Endothelial cell of umbilical vein (primary cell): ENCODE results near the gene HOXA4. TPM values are rescaled to one million over a fixed set of nuclear protein-coding genes. Genes with fewer than 3 reads are reported as not detected.

Experiments
- BruUV-seq: library from RNA; stranded (reverse); fragments of 400-500 nt; replicated peaks from 2 replicates; lab custom pipeline; 2021; lab: Mats Ljungman, UMichigan
- CTCF ChIA-PET: fragments of 300-600, 350-600 bp; sonication (Branson Sonifier 250); formaldehyde crosslinking; loops from one replicate; lab custom pipeline; 2021; ENCODE audit warnings: antibody characterized with exemption, inconsistent platforms; lab: Charles Lee
- POLR2A ChIA-PET: fragments of 300-600, 350-600 bp; sonication (Branson Sonifier 250); formaldehyde crosslinking; loops from one replicate; lab custom pipeline; 2021; ENCODE audit warnings: antibody characterized with exemption, inconsistent platforms; lab: Charles Lee
- DNase-seq: peaks from one replicate; pipeline ENCODE4 v3.0.0-alpha.2; 2011; ENCODE audit warnings: low read depth, low spot score
- FAIRE-seq: peaks from 2 replicates; lab custom pipeline; 2011; peaks lifted over from hg19 to GRCh38; lab: Jason Lieb, UNC
- H2AFZ ChIP-seq: 2 replicates; pipeline ENCODE4 v1.6.0; 2012; ENCODE audit warnings: low read depth, low read length, control low read depth, inconsistent platforms
- H3K27ac ChIP-seq: 2 replicates; pipeline ENCODE4 v1.5.1; 2011; ENCODE audit warnings: low read depth, mild to moderate bottlenecking, control low read depth, low read length, moderate library complexity; ENCODE audit not compliant: insufficient read depth
- H3K27me3 ChIP-seq, 2 experiments: 2 replicates each; pipeline versions ENCODE4 v1.6.0 to v1.6.1; 2011; ENCODE audit warnings: low read length in 2 of 2, mixed read lengths in 1 of 2; ENCODE audit not compliant: control insufficient read depth in 2 of 2, insufficient read depth in 2 of 2
- H3K36me3 ChIP-seq, 2 experiments: 2 replicates in 1 of 2; 3 replicates in 1 of 2; pipeline ENCODE4 v1.5.1; 2011; ENCODE audit warnings: low read length in 2 of 2, mild to moderate bottlenecking in 1 of 2, moderate library complexity in 1 of 2; ENCODE audit not compliant: control insufficient read depth in 2 of 2, insufficient read depth in 2 of 2; ENCODE audit errors: extremely low read depth in 1 of 2
- H3K4me1 ChIP-seq: 3 replicates; pipeline ENCODE4 v1.5.1; 2011; ENCODE audit warnings: mild to moderate bottlenecking, low read length; ENCODE audit not compliant: control insufficient read depth, insufficient read depth; ENCODE audit errors: extremely low read depth
- H3K4me2 ChIP-seq: 2 replicates; pipeline ENCODE4 v1.6.1; 2011; ENCODE audit warnings: low read length, control low read depth, mixed read lengths; ENCODE audit not compliant: insufficient read depth
- H3K4me3 ChIP-seq, 3 experiments: fragments of 200-600 bp in 1 of 3; sonication (generic), shearing (Covaris generic) in 1 of 3; replicated peaks in 1 of 3; 2 replicates each; pipeline ENCODE4 v1.5.1; 2011 to 2016; ENCODE audit warnings: control low read depth in 3 of 3, low read length in 3 of 3, mild to moderate bottlenecking in 2 of 3, inconsistent platforms in 1 of 3, low read depth in 1 of 3, moderate library complexity in 1 of 3; ENCODE audit not compliant: insufficient read depth in 1 of 3
- H3K79me2 ChIP-seq: 2 replicates; pipeline ENCODE4 v1.6.0; 2012; ENCODE audit warnings: low read length, inconsistent platforms; ENCODE audit not compliant: control insufficient read depth, insufficient read depth
- H3K9ac ChIP-seq: replicated peaks from 2 replicates; pipeline ENCODE3; 2011; ENCODE audit warnings: low read length, control low read depth; ENCODE audit not compliant: insufficient read depth; ENCODE audit errors: extremely low read depth
- H3K9me1 ChIP-seq: replicated peaks from 3 replicates; pipeline ENCODE4 v1.6.0; 2011; ENCODE audit warnings: mild to moderate bottlenecking, low read length; ENCODE audit not compliant: control insufficient read depth, insufficient read depth; ENCODE audit errors: extremely low read depth
- H3K9me3 ChIP-seq: replicated peaks from 2 replicates; pipeline ENCODE4 v1.5.1; 2012; ENCODE audit warnings: low read length, inconsistent platforms; ENCODE audit not compliant: control insufficient read depth, insufficient read depth
- H4K20me1 ChIP-seq: replicated peaks from 2 replicates; pipeline ENCODE3; 2011; ENCODE audit warnings: mild to moderate bottlenecking, low read length; ENCODE audit not compliant: control insufficient read depth, insufficient read depth; ENCODE audit errors: extremely low read depth
- CTCF ChIP-seq, 2 donors: IDR thresholded peaks; 1 replicate in 1 of 2; 2 replicates in 1 of 2; pipeline ENCODE4 v1.5.1; 2011; ENCODE audit warnings: low read length in 2 of 2, mild to moderate bottlenecking in 2 of 2, moderate library complexity in 2 of 2, control low read depth in 1 of 2, inconsistent platforms in 1 of 2, low read depth in 1 of 2; ENCODE audit not compliant: insufficient read depth in 1 of 2; ENCODE audit errors: extremely low read depth in 1 of 2
- EZH2 ChIP-seq: IDR thresholded peaks from 2 replicates; pipeline ENCODE4 v1.6.1; 2012; ENCODE audit warnings: borderline replicate concordance, low read depth, mild to moderate bottlenecking, moderate library complexity, low read length, inconsistent platforms; ENCODE audit not compliant: severe bottlenecking
- FOS ChIP-seq: IDR thresholded peaks from 2 replicates; pipeline ENCODE4 v1.6.1; 2011; ENCODE audit warnings: mild to moderate bottlenecking, low read length, moderate library complexity, borderline replicate concordance; ENCODE audit not compliant: insufficient read depth
- GATA2 ChIP-seq: IDR thresholded peaks from 2 replicates; pipeline ENCODE4 v1.7.0; 2011; ENCODE audit warnings: low read depth, mild to moderate bottlenecking, moderate library complexity, mixed read lengths, low read length; ENCODE audit not compliant: insufficient read length, insufficient read depth
- JUN ChIP-seq: IDR thresholded peaks from 2 replicates; pipeline ENCODE4 v1.6.1; 2011; ENCODE audit warnings: borderline replicate concordance, low read depth; ENCODE audit not compliant: insufficient read length, insufficient read depth
- MYC ChIP-seq: IDR thresholded peaks from one replicate; pipeline ENCODE4 v1.6.1; 2011; ENCODE audit warnings: mild to moderate bottlenecking, low read depth, low read length
- POLR2A ChIP-seq: IDR thresholded peaks from 2 replicates; pipeline ENCODE4 v1.6.1; 2012; ENCODE audit warnings: low read depth, mild to moderate bottlenecking, control low read depth, low read length
- POLR2AphosphoS5 ChIP-seq: IDR thresholded peaks from 2 replicates; pipeline ENCODE4 v1.6.1; 2012; ENCODE audit warnings: low read depth, mild to moderate bottlenecking, control low read depth, low read length, moderate library complexity; ENCODE audit not compliant: insufficient read depth
- dilution Hi-C: fragments of 300-500 bp; cut with MboI; formaldehyde crosslinking; loops from one replicate; pipeline ENCODE4 v1.15.0; 2019; ENCODE audit warnings: low sequenced_read_pairs; ENCODE audit not compliant: extremely low pct_ligation_motif_present
- intact Hi-C: fragments of 100-400 bp; cut with micrococcal nuclease; formaldehyde crosslinking; loops from one replicate; pipeline ENCODE4 v1.10.0; 2022
- polyA plus RNA-seq, 4 experiments: library from polyadenylated mRNA; depleted of rRNA in 3 of 4; stranded (reverse) in 3 of 4; unstranded in 1 of 4; fragments of >200 nt; gene quantifications; 2 replicates each; pipeline versions ENCODE4 v1.2.1 to v1.2.3, GENCODE V29; 2011 to 2012; ENCODE audit warnings: missing spikeins in 1 of 4
- total RNA-seq: library from RNA; stranded (reverse); gene quantifications from 2 replicates; pipeline ENCODE4 v1.2.3, GENCODE V29; 2021
- TF ChIP-seq, protein P1 (sequence below): IDR thresholded peaks from 2 replicates; pipeline ENCODE4 v1.6.1; 2011; ENCODE audit not compliant: insufficient read depth, insufficient read length

The HOXA4 gene
- total and polyA plus RNA-seq, 2 donors (not counting 3 experiments of a cell fraction or from before 2014, with no cell fraction given), result 4.9 to 8.1 TPM

GRCh38 chr7:27153526-27153925 lies 23.0 kb upstream of the HOXA4 start:
- no peaks in the 10 kb centered on the region for H3K9me1 ChIP-seq
- H3K27ac ChIP-seq, result peak overlapping the region; percentile 96
- H3K27me3 ChIP-seq, result no peaks in the 10 kb centered on the region
- H3K9ac ChIP-seq, result peak overlapping the region; percentile 78
- TF ChIP-seq JUN (no peak), POLR2A (no peak), GATA2 (no peak), CTCF (IDR thresholded peaks at IDR 0.05; ENCODE audit: extremely low read depth in 1 of 2, insufficient read depth in 1 of 2, low read depth in 1 of 2, low read length in 2 of 2) (no peak), MYC (no peak), POLR2AphosphoS5 (no peak), FOS (no peak), EZH2 (no peak)
- TF ChIP-seq, protein P1, sequence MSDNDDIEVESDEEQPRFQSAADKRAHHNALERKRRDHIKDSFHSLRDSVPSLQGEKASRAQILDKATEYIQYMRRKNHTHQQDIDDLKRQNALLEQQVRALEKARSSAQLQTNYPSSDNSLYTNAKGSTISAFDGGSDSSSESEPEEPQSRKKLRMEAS, result no peak
- H3K4me2 ChIP-seq, result peak overlapping the region; percentile 92
- H3K4me3 ChIP-seq, result no peak overlapping the region
- H3K4me1 ChIP-seq, result peaks cover 68% of the 10 kb centered on the region
- BruUV-seq, result no TSS peak
- no peaks in the 10 kb centered on the region for H3K9me3 ChIP-seq
- DNase-seq, result no peak
- POLR2A ChIA-PET, result no interaction called here
- H3K36me3 ChIP-seq, result no peaks in the 10 kb centered on the region
- no peaks in the 10 kb centered on the region for H4K20me1 ChIP-seq
- peaks cover 95% of the 10 kb centered on the region for H3K79me2 ChIP-seq
- dilution Hi-C loops, result loop anchor here (25.0 kb wide), 1 partner anchor 966 kb away; no protein-coding TSS in a partner anchor
- FAIRE-seq, result no peak
- CTCF ChIA-PET, result interaction anchor here (0.6 to 3.7 kb wide), 8 partner anchors 10 to 784 kb away, joined by 3 to 23 read pairs (median 9); partner anchors contain the start of gene HOXA5
- no peak overlapping the region for H2AFZ ChIP-seq
- intact Hi-C loops, result no loop called here
